Measurements from ENCODE around the gene CFAP410.

CFAP410 gene

DNA sequence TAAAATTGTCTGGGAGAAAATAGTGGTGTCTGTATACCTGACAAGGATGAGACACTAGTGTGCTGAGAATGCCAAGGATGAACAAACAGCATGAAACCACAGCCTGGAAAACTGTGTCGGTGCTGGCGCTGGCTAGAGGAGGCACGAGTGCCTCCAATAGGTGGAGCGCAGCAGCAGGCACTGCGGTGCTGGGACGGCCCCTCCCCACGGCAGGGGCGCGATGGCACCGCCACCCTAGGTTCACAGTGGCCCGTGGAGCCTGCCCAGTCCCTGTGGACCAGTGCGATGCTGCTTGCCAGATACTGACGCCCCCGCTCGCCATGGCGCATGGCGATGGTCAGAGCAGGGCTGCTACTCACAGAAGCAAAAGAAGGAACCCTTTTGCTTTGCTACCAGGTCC is 6.8 kb downstream of the CFAP410 start:
- H3K27me3 ChIP-seq (ENCODE audit: control insufficient read depth, low read length) = no peaks in the 10 kb centered on the region
- TF ChIP-seq, protein P1, sequence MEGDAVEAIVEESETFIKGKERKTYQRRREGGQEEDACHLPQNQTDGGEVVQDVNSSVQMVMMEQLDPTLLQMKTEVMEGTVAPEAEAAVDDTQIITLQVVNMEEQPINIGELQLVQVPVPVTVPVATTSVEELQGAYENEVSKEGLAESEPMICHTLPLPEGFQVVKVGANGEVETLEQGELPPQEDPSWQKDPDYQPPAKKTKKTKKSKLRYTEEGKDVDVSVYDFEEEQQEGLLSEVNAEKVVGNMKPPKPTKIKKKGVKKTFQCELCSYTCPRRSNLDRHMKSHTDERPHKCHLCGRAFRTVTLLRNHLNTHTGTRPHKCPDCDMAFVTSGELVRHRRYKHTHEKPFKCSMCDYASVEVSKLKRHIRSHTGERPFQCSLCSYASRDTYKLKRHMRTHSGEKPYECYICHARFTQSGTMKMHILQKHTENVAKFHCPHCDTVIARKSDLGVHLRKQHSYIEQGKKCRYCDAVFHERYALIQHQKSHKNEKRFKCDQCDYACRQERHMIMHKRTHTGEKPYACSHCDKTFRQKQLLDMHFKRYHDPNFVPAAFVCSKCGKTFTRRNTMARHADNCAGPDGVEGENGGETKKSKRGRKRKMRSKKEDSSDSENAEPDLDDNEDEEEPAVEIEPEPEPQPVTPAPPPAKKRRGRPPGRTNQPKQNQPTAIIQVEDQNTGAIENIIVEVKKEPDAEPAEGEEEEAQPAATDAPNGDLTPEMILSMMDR (IDR thresholded peaks at IDR 0.05; ENCODE audit: low read depth, low read length, poor library complexity, severe bottlenecking) = no peak
- TF ChIP-seq EZH2phosphoT487 (IDR thresholded peaks at IDR 0.05; ENCODE audit: borderline replicate concordance, low read length) = no peak
- no peak overlapping the region for H3K27ac ChIP-seq (ENCODE audit: low read depth, low read length)
- peaks cover 3% of the 10 kb centered on the region; the same call in 1 of the 2 replicates for H3K4me1 ChIP-seq (ENCODE audit: control insufficient read depth, low read length)
- H3K4me3 ChIP-seq (ENCODE audit: low read length) = no peak overlapping the region
- no peaks in the 10 kb centered on the region for H3K9me2 ChIP-seq (replicated peaks; ENCODE audit: control insufficient read depth, low read length)
- peaks cover 8% of the 10 kb centered on the region for H3F3A ChIP-seq (ENCODE audit: control insufficient read depth, insufficient read depth)
- peaks cover 7% of the 10 kb centered on the region; the same call in 1 of the 2 replicates for H3K36me3 ChIP-seq (ENCODE audit: control insufficient read depth, low read length)
- no peaks in the 10 kb centered on the region for H3K79me2 ChIP-seq (ENCODE audit: control insufficient read depth, low read length)
- H3K9me3 ChIP-seq (ENCODE audit: control insufficient read depth, insufficient read depth, low read length) = no peaks in the 10 kb centered on the region
- peaks cover 6% of the 10 kb centered on the region; the same call in 1 of the 2 replicates for H4K20me1 ChIP-seq (ENCODE audit: control insufficient read depth, insufficient read depth, low read depth, low read length)
- no peak overlapping the region for H3K4me2 ChIP-seq (ENCODE audit: low read length)

DNA sequence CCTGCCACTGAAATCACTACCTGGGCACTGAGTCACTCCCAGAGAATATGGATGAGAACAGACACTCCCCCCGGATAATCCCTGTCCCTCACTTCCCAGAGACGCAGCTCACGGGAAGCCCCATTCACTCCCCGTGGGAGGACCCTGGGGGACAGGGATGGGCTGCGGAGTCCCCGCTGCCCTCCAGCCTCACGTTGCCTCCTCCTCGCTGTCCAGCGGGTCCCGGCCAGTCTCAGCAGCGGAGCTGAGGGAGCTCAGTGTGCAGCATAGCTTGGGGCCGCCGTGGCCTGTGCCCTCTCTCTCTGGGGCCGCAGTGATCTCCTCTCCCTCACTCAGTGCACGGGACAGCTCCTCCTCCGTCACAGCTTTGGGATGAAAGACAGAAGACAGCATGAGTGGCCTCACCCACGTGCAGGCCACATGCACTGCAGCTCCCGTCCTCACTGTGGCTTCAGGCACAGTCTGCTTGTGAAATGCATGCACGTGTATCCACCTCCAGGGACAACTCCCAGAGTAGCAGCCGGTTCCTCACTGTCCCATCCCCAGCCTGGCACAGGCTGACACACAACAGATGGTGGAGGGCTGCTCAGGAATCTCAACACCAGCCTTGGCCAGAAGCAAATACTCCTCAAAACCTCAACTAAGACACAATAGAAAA is 7.4 kb downstream of the CFAP410 start:
- H3K9me2 ChIP-seq (replicated peaks; ENCODE audit: control insufficient read depth, low read length) = no peaks in the 10 kb centered on the region
- H3K36me3 ChIP-seq (ENCODE audit: control insufficient read depth, low read length) = peaks cover 13% of the 10 kb centered on the region; the same call in 1 of the 2 replicates
- no peaks in the 10 kb centered on the region for H3K79me2 ChIP-seq (ENCODE audit: control insufficient read depth, low read length)
- H3K27me3 ChIP-seq (ENCODE audit: control insufficient read depth, low read length) = no peaks in the 10 kb centered on the region
- peaks cover 6% of the 10 kb centered on the region; the same call in 1 of the 2 replicates for H4K20me1 ChIP-seq (ENCODE audit: control insufficient read depth, insufficient read depth, low read depth, low read length)
- no peak overlapping the region for H3K4me3 ChIP-seq (ENCODE audit: low read length)
- no peak overlapping the region for H3K4me2 ChIP-seq (ENCODE audit: low read length)
- peaks cover 3% of the 10 kb centered on the region; the same call in 1 of the 2 replicates for H3F3A ChIP-seq (ENCODE audit: control insufficient read depth, insufficient read depth)
- no peaks in the 10 kb centered on the region for H3K9me3 ChIP-seq (ENCODE audit: control insufficient read depth, insufficient read depth, low read length)
- TF ChIP-seq EZH2phosphoT487 (IDR thresholded peaks at IDR 0.05; ENCODE audit: borderline replicate concordance, low read length) = no peak
- TF ChIP-seq, protein P1 (IDR thresholded peaks at IDR 0.05; ENCODE audit: low read depth, low read length, poor library complexity, severe bottlenecking) = no peak
- no peak overlapping the region for H3K27ac ChIP-seq (ENCODE audit: low read depth, low read length)
- peaks cover 3% of the 10 kb centered on the region; the same call in 1 of the 2 replicates for H3K4me1 ChIP-seq (ENCODE audit: control insufficient read depth, low read length)

DNA sequence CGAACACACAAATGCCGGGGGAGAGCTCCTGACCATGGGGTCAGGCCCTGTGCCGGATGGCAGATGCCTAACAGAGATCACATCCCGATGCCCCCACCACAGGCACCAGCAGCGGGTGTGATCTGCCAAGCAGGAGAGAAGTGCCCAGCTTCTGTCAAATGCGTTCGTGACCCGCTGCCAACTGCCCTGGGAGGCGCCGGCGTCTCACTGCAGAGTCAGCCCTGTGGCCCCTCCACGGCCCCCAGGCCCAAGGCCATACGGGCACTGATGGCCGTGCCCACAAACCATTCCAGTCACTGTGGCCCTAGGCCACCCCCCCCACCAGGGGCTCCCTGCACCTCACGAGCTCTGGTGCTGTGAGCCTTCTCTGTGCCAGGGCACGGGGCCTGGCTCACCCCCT is 8.0 kb downstream of the CFAP410 start:
- H3K9me3 ChIP-seq (ENCODE audit: control insufficient read depth, insufficient read depth, low read length) = no peaks in the 10 kb centered on the region
- no peak for TF ChIP-seq EZH2phosphoT487 (IDR thresholded peaks at IDR 0.05; ENCODE audit: borderline replicate concordance, low read length)
- TF ChIP-seq, protein P1 (IDR thresholded peaks at IDR 0.05; ENCODE audit: low read depth, low read length, poor library complexity, severe bottlenecking) = no peak
- peaks cover 6% of the 10 kb centered on the region; the same call in 1 of the 2 replicates for H4K20me1 ChIP-seq (ENCODE audit: control insufficient read depth, insufficient read depth, low read depth, low read length)
- H3K4me2 ChIP-seq (ENCODE audit: low read length) = no peak overlapping the region
- peaks cover 12% of the 10 kb centered on the region; the same call in 1 of the 2 replicates for H3K36me3 ChIP-seq (ENCODE audit: control insufficient read depth, low read length)
- no peaks in the 10 kb centered on the region for H3K79me2 ChIP-seq (ENCODE audit: control insufficient read depth, low read length)
- H3F3A ChIP-seq (ENCODE audit: control insufficient read depth, insufficient read depth) = peaks cover 3% of the 10 kb centered on the region; the same call in 1 of the 2 replicates
- H3K4me3 ChIP-seq (ENCODE audit: low read length) = no peak overlapping the region
- H3K27me3 ChIP-seq (ENCODE audit: control insufficient read depth, low read length) = no peaks in the 10 kb centered on the region
- no peaks in the 10 kb centered on the region for H3K9me2 ChIP-seq (replicated peaks; ENCODE audit: control insufficient read depth, low read length)
- H3K4me1 ChIP-seq (ENCODE audit: control insufficient read depth, low read length) = peaks cover 3% of the 10 kb centered on the region; the same call in 1 of the 2 replicates
- H3K27ac ChIP-seq (ENCODE audit: low read depth, low read length) = no peak overlapping the region
